OCI-LY7 (cell line): ENCODE results near the gene AZI2.

ENCODE experiments used
- CTCF ChIP-seq: fragments of 200-600 bp; sonication (generic); conservative IDR thresholded peaks from 2 replicates; pipeline ENCODE4 v1.5.1; 2014; ENCODE audit warnings: mild to moderate bottlenecking, antibody characterized with exemption, low read length, moderate library complexity, mixed read lengths
- EZH2phosphoT487 ChIP-seq: fragments of 200-600 bp; sonication (generic); IDR thresholded peaks from 2 replicates; pipeline ENCODE4 v1.6.1; 2018; ENCODE audit warnings: low read depth, borderline replicate concordance, mild to moderate bottlenecking, mixed run types, antibody characterized with exemption, low read length, moderate library complexity, mixed read lengths

GRCh38 chr3:28348629-28349468 is at the start of gene AZI2, which contains the start of gene ZCWPW2:
- TF ChIP-seq CTCF (peak; percentile 49), EZH2phosphoT487 (no peak)
